SK-N-SH (cell line): ENCODE results near the gene NALCN.

Experiments used
- ELF1 ChIP-seq: IDR thresholded peaks from 2 replicates; pipeline ENCODE4 v1.4.0; 2012
- EZH2phosphoT487 ChIP-seq: fragments of 200-600 bp; sonication (generic); IDR thresholded peaks from 2 replicates; pipeline ENCODE4 v1.6.1; 2017; ENCODE audit warnings: low read depth, mixed run types, mild to moderate bottlenecking, antibody characterized with exemption, moderate library complexity, borderline replicate concordance
- GABPA ChIP-seq: IDR thresholded peaks from 2 replicates; pipeline ENCODE4 v1.4.0; 2012; ENCODE audit warnings: low read depth, mild to moderate bottlenecking
- RAD21 ChIP-seq: IDR thresholded peaks from 2 replicates; pipeline ENCODE4 v1.6.1; 2012; ENCODE audit warnings: mild to moderate bottlenecking, low read length
- RCOR1 ChIP-seq: fragments of 150-350 bp; IDR thresholded peaks from 2 replicates; pipeline ENCODE4 v1.6.1; 2017; ENCODE audit warnings: antibody characterized with exemption, low read length
- TAF1 ChIP-seq: IDR thresholded peaks from 2 replicates; pipeline ENCODE4 v1.6.1; 2012; ENCODE audit warnings: low read depth, mild to moderate bottlenecking, low read length, moderate library complexity, borderline replicate concordance
- TF ChIP-seq, protein P1 (sequence below): fragments of 200-600 bp; sonication (generic); IDR thresholded peaks from 2 replicates; pipeline ENCODE4 v1.6.1; 2017; ENCODE audit warnings: antibody characterized with exemption, mild to moderate bottlenecking, moderate library complexity

DNA sequence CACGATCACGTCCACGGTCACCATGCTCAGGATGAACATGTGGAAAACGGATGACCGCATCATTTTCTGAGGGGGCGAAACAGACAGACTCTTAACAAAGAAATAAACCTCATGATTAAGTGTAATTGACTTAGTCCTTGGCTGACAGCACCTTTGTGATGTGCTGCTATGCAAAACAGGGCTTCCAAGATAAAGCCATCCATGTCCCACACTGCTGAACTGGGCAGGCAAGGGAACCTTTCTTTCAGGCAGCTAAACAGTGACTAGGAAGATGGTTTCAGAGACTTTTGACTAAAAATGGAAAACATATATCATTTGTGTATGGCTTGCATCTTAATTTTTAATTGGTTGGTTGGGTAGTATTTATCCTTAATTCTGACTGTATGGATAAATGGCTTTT, 157.8 kb downstream of the NALCN start:
- TF ChIP-seq, protein P1, sequence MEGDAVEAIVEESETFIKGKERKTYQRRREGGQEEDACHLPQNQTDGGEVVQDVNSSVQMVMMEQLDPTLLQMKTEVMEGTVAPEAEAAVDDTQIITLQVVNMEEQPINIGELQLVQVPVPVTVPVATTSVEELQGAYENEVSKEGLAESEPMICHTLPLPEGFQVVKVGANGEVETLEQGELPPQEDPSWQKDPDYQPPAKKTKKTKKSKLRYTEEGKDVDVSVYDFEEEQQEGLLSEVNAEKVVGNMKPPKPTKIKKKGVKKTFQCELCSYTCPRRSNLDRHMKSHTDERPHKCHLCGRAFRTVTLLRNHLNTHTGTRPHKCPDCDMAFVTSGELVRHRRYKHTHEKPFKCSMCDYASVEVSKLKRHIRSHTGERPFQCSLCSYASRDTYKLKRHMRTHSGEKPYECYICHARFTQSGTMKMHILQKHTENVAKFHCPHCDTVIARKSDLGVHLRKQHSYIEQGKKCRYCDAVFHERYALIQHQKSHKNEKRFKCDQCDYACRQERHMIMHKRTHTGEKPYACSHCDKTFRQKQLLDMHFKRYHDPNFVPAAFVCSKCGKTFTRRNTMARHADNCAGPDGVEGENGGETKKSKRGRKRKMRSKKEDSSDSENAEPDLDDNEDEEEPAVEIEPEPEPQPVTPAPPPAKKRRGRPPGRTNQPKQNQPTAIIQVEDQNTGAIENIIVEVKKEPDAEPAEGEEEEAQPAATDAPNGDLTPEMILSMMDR = no peak
- TF ChIP-seq TAF1 (no peak), EZH2phosphoT487 (no peak), RAD21 (no peak), RCOR1 (no peak), ELF1 (no peak), GABPA (no peak)
